ENCODE results near the gene ELANE. TPM values are rescaled to one million over a fixed set of nuclear protein-coding genes. Genes with fewer than 3 reads are reported as not detected.

The ELANE gene
- total and polyA plus RNA-seq, 4 donors, result 0.17 to 37.4 (median 1.8) TPM

DNA sequence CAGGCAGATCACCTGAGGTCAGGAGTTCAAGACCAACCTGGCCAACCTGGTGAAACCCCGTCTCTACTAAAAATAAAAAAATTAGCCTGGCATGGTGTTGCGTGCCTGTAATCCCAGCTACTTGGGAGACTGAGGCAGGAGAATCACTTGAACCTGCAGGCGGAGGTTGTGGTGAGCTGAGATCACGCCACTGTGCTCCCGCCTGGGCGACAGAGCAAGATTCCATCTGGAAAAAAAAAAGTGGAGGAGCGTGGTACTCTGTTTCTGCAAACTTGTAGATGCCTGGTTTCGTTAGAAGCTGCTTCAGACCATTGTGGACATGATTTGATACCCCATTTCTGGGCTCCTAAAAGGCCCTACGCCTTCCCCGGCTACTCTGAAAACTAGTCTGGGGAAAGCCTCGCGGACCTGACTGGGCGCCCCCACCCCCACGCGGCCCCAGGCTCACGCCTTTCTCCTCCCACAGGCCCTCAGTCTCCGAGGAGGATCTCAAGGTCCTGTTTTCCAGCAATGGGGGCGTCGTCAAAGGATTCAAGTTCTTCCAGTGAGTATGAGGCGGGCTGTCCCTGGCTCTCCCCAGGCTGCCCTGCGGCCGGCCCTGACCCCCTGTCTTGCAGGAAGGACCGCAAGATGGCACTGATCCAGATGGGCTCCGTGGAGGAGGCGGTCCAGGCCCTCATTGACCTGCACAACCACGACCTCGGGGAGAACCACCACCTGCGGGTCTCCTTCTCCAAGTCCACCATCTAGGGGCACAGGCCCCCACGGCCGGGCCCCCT lies 41.8 kb upstream of the ELANE start (continued):
- TF ChIP-seq, protein P1, sequence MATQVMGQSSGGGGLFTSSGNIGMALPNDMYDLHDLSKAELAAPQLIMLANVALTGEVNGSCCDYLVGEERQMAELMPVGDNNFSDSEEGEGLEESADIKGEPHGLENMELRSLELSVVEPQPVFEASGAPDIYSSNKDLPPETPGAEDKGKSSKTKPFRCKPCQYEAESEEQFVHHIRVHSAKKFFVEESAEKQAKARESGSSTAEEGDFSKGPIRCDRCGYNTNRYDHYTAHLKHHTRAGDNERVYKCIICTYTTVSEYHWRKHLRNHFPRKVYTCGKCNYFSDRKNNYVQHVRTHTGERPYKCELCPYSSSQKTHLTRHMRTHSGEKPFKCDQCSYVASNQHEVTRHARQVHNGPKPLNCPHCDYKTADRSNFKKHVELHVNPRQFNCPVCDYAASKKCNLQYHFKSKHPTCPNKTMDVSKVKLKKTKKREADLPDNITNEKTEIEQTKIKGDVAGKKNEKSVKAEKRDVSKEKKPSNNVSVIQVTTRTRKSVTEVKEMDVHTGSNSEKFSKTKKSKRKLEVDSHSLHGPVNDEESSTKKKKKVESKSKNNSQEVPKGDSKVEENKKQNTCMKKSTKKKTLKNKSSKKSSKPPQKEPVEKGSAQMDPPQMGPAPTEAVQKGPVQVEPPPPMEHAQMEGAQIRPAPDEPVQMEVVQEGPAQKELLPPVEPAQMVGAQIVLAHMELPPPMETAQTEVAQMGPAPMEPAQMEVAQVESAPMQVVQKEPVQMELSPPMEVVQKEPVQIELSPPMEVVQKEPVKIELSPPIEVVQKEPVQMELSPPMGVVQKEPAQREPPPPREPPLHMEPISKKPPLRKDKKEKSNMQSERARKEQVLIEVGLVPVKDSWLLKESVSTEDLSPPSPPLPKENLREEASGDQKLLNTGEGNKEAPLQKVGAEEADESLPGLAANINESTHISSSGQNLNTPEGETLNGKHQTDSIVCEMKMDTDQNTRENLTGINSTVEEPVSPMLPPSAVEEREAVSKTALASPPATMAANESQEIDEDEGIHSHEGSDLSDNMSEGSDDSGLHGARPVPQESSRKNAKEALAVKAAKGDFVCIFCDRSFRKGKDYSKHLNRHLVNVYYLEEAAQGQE (IDR thresholded peaks at IDR 0.05), result no peak
- TF ChIP-seq RAD21 (IDR thresholded peaks at IDR 0.05), result no peak
- no peak for TF ChIP-seq NR2F2 (IDR thresholded peaks at IDR 0.05)
- TF ChIP-seq, protein P2, sequence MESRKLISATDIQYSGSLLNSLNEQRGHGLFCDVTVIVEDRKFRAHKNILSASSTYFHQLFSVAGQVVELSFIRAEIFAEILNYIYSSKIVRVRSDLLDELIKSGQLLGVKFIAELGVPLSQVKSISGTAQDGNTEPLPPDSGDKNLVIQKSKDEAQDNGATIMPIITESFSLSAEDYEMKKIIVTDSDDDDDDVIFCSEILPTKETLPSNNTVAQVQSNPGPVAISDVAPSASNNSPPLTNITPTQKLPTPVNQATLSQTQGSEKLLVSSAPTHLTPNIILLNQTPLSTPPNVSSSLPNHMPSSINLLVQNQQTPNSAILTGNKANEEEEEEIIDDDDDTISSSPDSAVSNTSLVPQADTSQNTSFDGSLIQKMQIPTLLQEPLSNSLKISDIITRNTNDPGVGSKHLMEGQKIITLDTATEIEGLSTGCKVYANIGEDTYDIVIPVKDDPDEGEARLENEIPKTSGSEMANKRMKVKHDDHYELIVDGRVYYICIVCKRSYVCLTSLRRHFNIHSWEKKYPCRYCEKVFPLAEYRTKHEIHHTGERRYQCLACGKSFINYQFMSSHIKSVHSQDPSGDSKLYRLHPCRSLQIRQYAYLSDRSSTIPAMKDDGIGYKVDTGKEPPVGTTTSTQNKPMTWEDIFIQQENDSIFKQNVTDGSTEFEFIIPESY (IDR thresholded peaks at IDR 0.05), result no peak
- TF ChIP-seq RXRA (IDR thresholded peaks at IDR 0.05), result no peak

DNA sequence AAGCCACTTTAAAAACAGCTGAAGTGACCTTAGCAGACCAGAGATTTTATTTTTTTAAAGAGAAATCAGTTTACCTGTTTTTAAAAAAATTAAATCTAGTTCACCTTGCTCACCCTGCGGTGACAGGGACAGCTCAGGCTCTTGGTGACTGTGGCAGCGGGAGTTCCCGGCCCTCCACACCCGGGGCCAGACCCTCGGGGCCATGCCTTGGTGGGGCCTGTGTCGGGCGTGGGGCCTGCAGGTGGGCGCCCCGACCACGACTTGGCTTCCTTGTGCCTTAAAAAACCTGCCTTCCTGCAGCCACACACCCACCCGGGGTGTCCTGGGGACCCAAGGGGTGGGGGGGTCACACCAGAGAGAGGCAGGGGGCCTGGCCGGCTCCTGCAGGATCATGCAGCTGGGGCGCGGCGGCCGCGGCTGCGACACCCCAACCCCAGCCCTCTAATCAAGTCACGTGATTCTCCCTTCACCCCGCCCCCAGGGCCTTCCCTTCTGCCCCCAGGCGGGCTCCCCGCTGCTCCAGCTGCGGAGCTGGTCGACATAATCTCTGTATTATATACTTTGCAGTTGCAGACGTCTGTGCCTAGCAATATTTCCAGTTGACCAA lies 41.1 kb upstream of the ELANE start:
- H3K36me3 ChIP-seq (ENCODE audit: control insufficient read depth in 4 of 4, insufficient read depth in 3 of 4, low read depth in 1 of 4, low read length in 3 of 4), result peaks cover 31 to 53% (median 43%) of the 10 kb centered on the region in 4 donors
- TF ChIP-seq RXRA (IDR thresholded peaks at IDR 0.05), result no peak
- no peak for TF ChIP-seq HNF4A (conservative IDR thresholded peaks at IDR 0.05)
- no peak for TF ChIP-seq FOXA2 (IDR thresholded peaks at IDR 0.05)
- no peak for TF ChIP-seq EGR1 (IDR thresholded peaks at IDR 0.05; ENCODE audit: low read depth in 2 of 2)
- no peak for TF ChIP-seq HNF4G (IDR thresholded peaks at IDR 0.05)
- TF ChIP-seq TAF1 (conservative IDR thresholded peaks at IDR 0.05), result no peak
- no peak for TF ChIP-seq JUND (IDR thresholded peaks at IDR 0.05)
- TF ChIP-seq, protein P3, sequence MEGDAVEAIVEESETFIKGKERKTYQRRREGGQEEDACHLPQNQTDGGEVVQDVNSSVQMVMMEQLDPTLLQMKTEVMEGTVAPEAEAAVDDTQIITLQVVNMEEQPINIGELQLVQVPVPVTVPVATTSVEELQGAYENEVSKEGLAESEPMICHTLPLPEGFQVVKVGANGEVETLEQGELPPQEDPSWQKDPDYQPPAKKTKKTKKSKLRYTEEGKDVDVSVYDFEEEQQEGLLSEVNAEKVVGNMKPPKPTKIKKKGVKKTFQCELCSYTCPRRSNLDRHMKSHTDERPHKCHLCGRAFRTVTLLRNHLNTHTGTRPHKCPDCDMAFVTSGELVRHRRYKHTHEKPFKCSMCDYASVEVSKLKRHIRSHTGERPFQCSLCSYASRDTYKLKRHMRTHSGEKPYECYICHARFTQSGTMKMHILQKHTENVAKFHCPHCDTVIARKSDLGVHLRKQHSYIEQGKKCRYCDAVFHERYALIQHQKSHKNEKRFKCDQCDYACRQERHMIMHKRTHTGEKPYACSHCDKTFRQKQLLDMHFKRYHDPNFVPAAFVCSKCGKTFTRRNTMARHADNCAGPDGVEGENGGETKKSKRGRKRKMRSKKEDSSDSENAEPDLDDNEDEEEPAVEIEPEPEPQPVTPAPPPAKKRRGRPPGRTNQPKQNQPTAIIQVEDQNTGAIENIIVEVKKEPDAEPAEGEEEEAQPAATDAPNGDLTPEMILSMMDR (IDR thresholded peaks at IDR 0.05; ENCODE audit: low read depth, low read length, missing input control), result no peak
- no peaks in the 10 kb centered on the region for H3K9me3 ChIP-seq (ENCODE audit: control insufficient read depth in 4 of 4, low read length in 3 of 4)
- no peak overlapping the region for H3K4me3 ChIP-seq (ENCODE audit: low read depth in 1 of 3, low read length in 3 of 3)
- DNase-seq (ENCODE audit: low spot score), result no peak
- no peak overlapping the region for H3K27ac ChIP-seq (ENCODE audit: low read depth in 1 of 2, low read length in 2 of 2)
- WGBS, result 93% methylated on average over 25 of the region's 25 CpGs
- no peaks in the 10 kb centered on the region for H3K4me1 ChIP-seq (ENCODE audit: control insufficient read depth in 4 of 4, insufficient read depth in 4 of 4, low read length in 3 of 4)
- H3K27me3 ChIP-seq (ENCODE audit: control insufficient read depth in 4 of 4, insufficient read depth in 4 of 4, low read length in 3 of 4), result no peaks in the 10 kb centered on the region
- H3K9ac ChIP-seq (ENCODE audit: low read depth in 1 of 2, low read length in 2 of 2), result no peak overlapping the region
